PC-3 (cell line): ENCODE measurements around the gene STARD5. TPM values are rescaled to one million over a fixed set of nuclear protein-coding genes. Genes with fewer than 3 reads are reported as not detected.

Experiments
- ATAC-seq: fragments of 200-7000 bp; cut with Tn5 transposase; 2 replicates; pipeline ENCODE4 v1.9.1; 2020; ENCODE audit warnings: mild to moderate bottlenecking, moderate library complexity
- BruUV-seq: library from RNA; stranded (reverse); fragments of 400-500 nt; replicated peaks from 2 replicates; lab custom pipeline; 2021; lab: Mats Ljungman, UMichigan
- CTCF ChIA-PET: fragments of 300-600 bp; sonication (Branson Sonifier 250); formaldehyde crosslinking; loops from one replicate; lab custom pipeline; 2022; ENCODE audit warnings: antibody characterized with exemption; lab: Charles Lee
- POLR2A ChIA-PET: fragments of 300-600 bp; sonication (Branson Sonifier 250); formaldehyde crosslinking; loops from one replicate; lab custom pipeline; 2022; ENCODE audit warnings: antibody characterized with exemption; ENCODE audit not compliant: unreplicated experiment; lab: Charles Lee
- DNase-seq: peaks from one replicate; pipeline ENCODE4 v3.0.0-alpha.2; 2015
- H2AFZ ChIP-seq: fragments of 300-600 bp; sonication (generic); 2 replicates; pipeline ENCODE4 v1.6.0; 2016; ENCODE audit warnings: antibody characterized with exemption, low read length
- H3F3A ChIP-seq: fragments of 300-600 bp; sonication (generic); one replicate; pipeline ENCODE4 v1.6.0; 2017; ENCODE audit warnings: antibody characterized with exemption, low read length, control low read depth, mild to moderate bottlenecking; ENCODE audit not compliant: unreplicated experiment
- H3K27ac ChIP-seq: fragments of 300-600 bp; sonication (generic); 2 replicates; pipeline ENCODE4 v1.5.1; 2016; ENCODE audit warnings: mild to moderate bottlenecking, low read length
- H3K27me3 ChIP-seq: fragments of 300-600 bp; sonication (generic); 2 replicates; pipeline ENCODE4 v1.6.1; 2016; ENCODE audit warnings: low read length, mixed read lengths
- H3K36me3 ChIP-seq: fragments of 300-600 bp; sonication (generic); 2 replicates; pipeline ENCODE4 v1.6.1; 2016; ENCODE audit warnings: low read depth, mixed run types, low read length, mixed read lengths
- H3K4me1 ChIP-seq: fragments of 300-600 bp; sonication (generic); 2 replicates; pipeline ENCODE4 v1.5.1; 2016; ENCODE audit warnings: low read length; ENCODE audit not compliant: insufficient read depth
- H3K4me2 ChIP-seq: fragments of 300-600 bp; sonication (generic); 2 replicates; pipeline ENCODE4 v1.6.0; 2016; ENCODE audit warnings: low read length
- H3K4me3 ChIP-seq: fragments of 300-600 bp; sonication (generic); 2 replicates; pipeline ENCODE4 v1.5.1; 2016; ENCODE audit warnings: mild to moderate bottlenecking, low read length, mixed read lengths
- H3K79me2 ChIP-seq: fragments of 300-600 bp; sonication (generic); 2 replicates; pipeline ENCODE4 v1.6.1; 2017; ENCODE audit warnings: low read length, mixed read lengths
- H3K9ac ChIP-seq: fragments of 300-600 bp; sonication (generic); 2 replicates; pipeline ENCODE4 v1.6.0; 2016; ENCODE audit warnings: mild to moderate bottlenecking, low read length
- H3K9me2 ChIP-seq: fragments of 300-600 bp; sonication (generic); replicated peaks from 2 replicates; pipeline ENCODE4 v1.6.1; 2016; ENCODE audit warnings: mixed run types, low read length, mixed read lengths
- H3K9me3 ChIP-seq: fragments of 300-600 bp; sonication (generic); 2 replicates; pipeline ENCODE4 v1.6.1; 2016; ENCODE audit warnings: low read length, mixed read lengths
- H4K20me1 ChIP-seq: fragments of 300-600 bp; sonication (generic); 2 replicates; pipeline ENCODE4 v1.6.1; 2016; ENCODE audit warnings: low read length, mixed read lengths
- CTCF ChIP-seq: fragments of 300-600 bp; sonication (generic); conservative IDR thresholded peaks from 2 replicates; pipeline ENCODE4 v1.5.1; 2017; ENCODE audit warnings: antibody characterized with exemption, low read depth, mild to moderate bottlenecking, low read length
- EZH2 ChIP-seq: fragments of 300-600 bp; sonication (generic); IDR thresholded peaks from one replicate; pipeline ENCODE4 v1.6.1; 2017; ENCODE audit warnings: antibody characterized with exemption, mild to moderate bottlenecking, low read length; ENCODE audit not compliant: unreplicated experiment
- EZH2phosphoT487 ChIP-seq: fragments of 300-600 bp; sonication (generic); IDR thresholded peaks from 2 replicates; pipeline ENCODE4 v1.6.1; 2018; ENCODE audit warnings: mild to moderate bottlenecking, antibody characterized with exemption, low read length, borderline replicate concordance
- intact Hi-C: fragments of 100-400 bp; cut with micrococcal nuclease; formaldehyde crosslinking; loops from 2 replicates; pipeline ENCODE4 v1.9.0; 2023
- total RNA-seq: library from RNA; depleted of rRNA; stranded (reverse); fragments of >200 nt; gene quantifications from 2 replicates; pipeline ENCODE4 v1.2.3, GENCODE V29; 2014

STARD5 gene
- total RNA-seq, 1 experiment from 2014 or later = 5.9 TPM

- BruUV-seq = no TSS peak
- Histone ChIP-seq H3K27ac (no peak overlapping the region), H3K9ac (no peak overlapping the region), H3K27me3 (no peaks in the 10 kb centered on the region), H3K36me3 (no peaks in the 10 kb centered on the region), H3F3A (no peaks in the 10 kb centered on the region), H2AFZ (no peak overlapping the region), H3K4me1 (peaks cover 17% of the 10 kb centered on the region), H4K20me1 (no peaks in the 10 kb centered on the region), H3K79me2 (no peaks in the 10 kb centered on the region), H3K4me2 (no peak overlapping the region), H3K4me3 (no peak overlapping the region), H3K9me3 (no peaks in the 10 kb centered on the region), H3K9me2 (no peaks in the 10 kb centered on the region)
- ChIA-PET POLR2A (no interaction called here), CTCF (no interaction called here)
- no peak for TF ChIP-seq EZH2phosphoT487
- no peak for TF ChIP-seq EZH2
- no peak for TF ChIP-seq CTCF
- DNase-seq = no peak
- ATAC-seq = no peak
- intact Hi-C loops = no loop called here
Observed at GRCh38 chr15:81334768-81335435, 11.0 kb upstream of the STARD5 start.

- Histone ChIP-seq H4K20me1 (no peaks in the 10 kb centered on the region), H2AFZ (no peak overlapping the region), H3K4me3 (no peak overlapping the region), H3K9me2 (no peaks in the 10 kb centered on the region), H3K4me1 (0 out of 2 replicates have a peak, but pooled peaks cover 6% of the 10 kb centered on the region), H3K4me2 (no peak overlapping the region), H3K79me2 (no peaks in the 10 kb centered on the region), H3K9me3 (no peaks in the 10 kb centered on the region), H3K9ac (no peak overlapping the region), H3F3A (no peaks in the 10 kb centered on the region), H3K27me3 (no peaks in the 10 kb centered on the region), H3K36me3 (no peaks in the 10 kb centered on the region), H3K27ac (no peak overlapping the region)
- intact Hi-C loops = no loop called here
- ATAC-seq (no peak), DNase-seq (no peak)
- ChIA-PET POLR2A (no interaction called here), CTCF (no interaction called here)
- TF ChIP-seq CTCF (no peak), EZH2 (no peak), EZH2phosphoT487 (no peak)
- BruUV-seq = no TSS peak
Observed at GRCh38 chr15:81333363-81333762, 9.4 kb upstream of the STARD5 start.

- H3K9ac ChIP-seq = no peak overlapping the region
- no peaks in the 10 kb centered on the region for H3K9me3 ChIP-seq
- no peak overlapping the region for H3K4me2 ChIP-seq
- BruUV-seq = no TSS peak
- no peak overlapping the region for H3K27ac ChIP-seq
- no peaks in the 10 kb centered on the region for H3K36me3 ChIP-seq
- H4K20me1 ChIP-seq = no peaks in the 10 kb centered on the region
- DNase-seq (no peak), ATAC-seq (no peak)
- intact Hi-C loops = no loop called here
- H3K27me3 ChIP-seq = no peaks in the 10 kb centered on the region
- ChIA-PET POLR2A (no interaction called here), CTCF (no interaction called here)
- H3F3A ChIP-seq = no peaks in the 10 kb centered on the region
- H2AFZ ChIP-seq = no peak overlapping the region
- no peaks in the 10 kb centered on the region for H3K79me2 ChIP-seq
- no peak overlapping the region for H3K4me3 ChIP-seq
- H3K9me2 ChIP-seq = no peaks in the 10 kb centered on the region
- no peaks in the 10 kb centered on the region for H3K4me1 ChIP-seq
- TF ChIP-seq CTCF (no peak), EZH2 (no peak)
Observed at GRCh38 chr15:81332326-81332725, 8.4 kb upstream of the STARD5 start.
